Stimulated activated CD4-positive, alpha-beta T cell treated with anti-CD3 and anti-CD28 coated beads, Interleukin-4, amount 100 ng/mL, for 4 hours (primary cell): Measurements from ENCODE around the gene DRD5.
"Not testable (repeated sequence)": the region's sequence is repeated elsewhere in the genome, so short reads cannot be mapped to it uniquely, and the experiment has no call there.

Source experiments
- DNase-seq, 2 experiments: peaks; one replicate each; pipeline ENCODE4 v3.0.0-alpha.2; 2020

Gene DRD5

DNA sequence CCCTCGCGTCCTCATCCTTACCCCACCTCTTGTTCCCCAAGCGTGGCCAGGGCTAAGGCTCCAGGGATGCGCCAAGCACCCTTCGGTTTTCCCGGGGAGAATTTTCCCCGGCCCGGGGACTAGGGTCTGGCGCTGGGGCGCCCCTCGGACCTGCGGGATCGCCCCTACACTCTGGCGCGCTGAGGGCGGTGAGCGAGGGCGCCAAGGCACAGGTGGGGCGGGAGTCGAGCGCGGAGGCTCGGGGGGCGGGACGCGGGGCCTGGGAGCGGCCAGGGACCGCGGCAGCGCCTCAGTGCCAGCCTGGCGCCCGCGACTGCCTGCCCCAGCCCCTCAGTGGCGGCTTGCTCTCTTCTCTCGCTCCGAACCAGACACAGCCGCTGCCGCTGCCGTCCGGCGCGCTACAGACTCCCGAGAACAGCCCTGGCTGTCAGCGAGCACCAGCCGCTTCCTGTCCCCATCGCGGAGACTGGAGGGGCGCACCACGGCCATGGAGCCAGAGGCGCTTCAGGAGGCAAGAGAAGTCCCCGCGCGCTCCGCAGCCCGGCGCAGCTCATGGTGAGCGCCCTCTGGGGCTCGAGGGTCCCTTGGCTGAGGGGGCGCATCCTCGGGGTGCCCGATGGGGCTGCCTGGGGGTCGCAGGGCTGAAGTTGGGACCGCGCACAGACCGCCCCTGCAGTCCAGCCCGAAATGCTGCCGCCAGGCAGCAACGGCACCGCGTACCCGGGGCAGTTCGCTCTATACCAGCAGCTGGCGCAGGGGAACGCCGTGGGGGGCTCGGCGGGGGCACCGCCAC is at the start of gene DRD5:
Gene DRD5 (plus strand): TSS at position 292 of the 793 bp plus-strand sequence. CDS start 396 bp downstream, at position 688.
- DNase-seq = no peak

DNA sequence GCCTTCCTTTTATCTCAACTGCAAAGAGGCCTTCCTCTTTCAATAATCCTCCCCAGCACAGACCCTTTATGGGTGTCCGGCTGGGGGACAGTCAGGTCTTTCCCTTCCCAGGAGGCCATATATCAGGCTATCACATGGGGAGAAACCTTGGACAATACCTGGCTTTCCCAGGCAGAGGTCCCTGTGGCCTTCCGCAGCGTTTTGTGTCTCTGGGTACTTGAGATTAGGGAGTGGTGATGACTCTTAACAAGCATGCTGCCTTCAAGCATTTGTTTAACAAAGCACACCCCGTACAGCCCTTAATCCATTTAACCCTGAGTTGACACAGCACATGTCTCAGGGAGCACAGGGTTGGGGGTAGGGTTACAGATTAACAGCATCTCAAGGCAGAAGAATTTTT is 49.2 kb upstream of the DRD5 start:
- not testable (repeated sequence) for DNase-seq

DNA sequence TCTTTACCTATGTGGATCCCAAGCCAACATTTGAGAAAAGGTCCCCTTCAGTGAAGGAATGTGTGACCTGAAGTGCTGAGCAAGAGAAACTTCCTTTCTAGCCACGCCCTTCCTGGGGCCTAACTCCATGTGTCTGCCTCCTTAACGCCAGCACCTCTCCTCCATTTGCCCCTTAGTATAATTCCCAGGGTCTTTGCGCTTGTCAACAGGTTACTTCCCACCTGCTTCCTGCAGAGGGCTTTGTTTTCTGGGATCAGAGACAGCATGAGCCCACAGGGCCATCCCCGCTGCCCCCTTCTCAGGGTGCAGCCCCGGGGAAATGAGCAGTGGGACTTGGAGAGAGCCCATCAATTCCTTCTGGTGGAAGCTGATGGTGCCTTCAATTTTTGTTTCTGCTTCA is 45.9 kb upstream of the DRD5 start:
- DNase-seq = no peak

DNA sequence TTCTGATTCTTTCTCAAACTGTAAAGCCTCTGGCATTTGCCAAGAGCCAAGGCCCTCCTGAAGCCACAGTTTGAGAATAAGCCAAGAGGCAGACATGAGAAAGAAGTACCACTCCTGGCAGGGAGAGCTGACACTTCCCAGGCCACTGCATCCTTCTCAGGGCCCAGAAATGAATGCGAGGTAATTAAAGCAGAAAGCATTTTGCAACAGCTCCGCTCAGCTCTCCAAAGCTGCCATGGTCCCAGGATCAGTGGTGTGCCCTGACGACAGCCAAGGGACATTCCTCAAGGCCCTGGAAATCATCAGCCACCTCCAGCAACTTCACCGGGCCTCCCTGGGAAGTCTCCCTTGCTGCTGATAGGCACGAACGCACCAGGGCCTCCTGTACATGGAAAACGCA is 44.2 kb upstream of the DRD5 start:
- not testable (repeated sequence) for DNase-seq

DNA sequence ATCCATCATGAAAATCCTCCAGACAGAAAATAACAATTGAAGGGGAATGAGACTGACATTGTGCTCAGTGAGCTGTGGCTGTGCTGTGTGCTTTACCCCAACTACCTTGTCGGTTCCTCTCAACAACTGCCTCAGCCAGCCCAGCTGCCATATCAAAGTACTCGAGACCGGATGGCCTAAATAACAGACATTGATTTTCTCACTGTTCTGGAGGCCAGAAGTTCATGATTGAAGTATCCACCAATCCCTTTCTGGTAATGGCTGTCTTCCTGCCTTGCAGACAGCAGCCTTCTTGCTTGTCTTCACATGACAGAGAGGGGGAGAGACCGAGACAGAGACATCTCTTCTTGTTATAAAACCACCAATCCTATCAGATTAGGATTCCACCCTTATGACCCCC is 37.6 kb upstream of the DRD5 start:
- not testable (repeated sequence) for DNase-seq

DNA sequence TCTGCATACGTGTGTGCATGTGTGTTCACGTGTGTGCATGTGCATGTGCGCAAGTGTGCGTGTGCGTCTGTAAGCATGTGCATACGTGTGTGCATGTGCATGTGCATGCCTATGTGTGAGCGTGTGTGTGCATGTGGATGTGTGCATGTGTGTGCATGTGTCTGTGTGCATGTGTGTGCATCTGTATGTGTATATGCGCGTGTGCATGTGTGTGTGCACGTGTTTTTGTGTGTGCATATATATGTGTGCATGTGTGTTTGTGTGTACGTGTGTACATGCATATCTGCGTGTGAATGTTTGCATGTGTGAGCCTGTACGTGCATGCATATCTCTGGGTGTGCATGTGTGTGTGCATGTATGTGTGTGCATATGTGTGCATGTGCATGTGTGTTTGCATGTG is 35.7 kb upstream of the DRD5 start:
- DNase-seq = no peak

DNA sequence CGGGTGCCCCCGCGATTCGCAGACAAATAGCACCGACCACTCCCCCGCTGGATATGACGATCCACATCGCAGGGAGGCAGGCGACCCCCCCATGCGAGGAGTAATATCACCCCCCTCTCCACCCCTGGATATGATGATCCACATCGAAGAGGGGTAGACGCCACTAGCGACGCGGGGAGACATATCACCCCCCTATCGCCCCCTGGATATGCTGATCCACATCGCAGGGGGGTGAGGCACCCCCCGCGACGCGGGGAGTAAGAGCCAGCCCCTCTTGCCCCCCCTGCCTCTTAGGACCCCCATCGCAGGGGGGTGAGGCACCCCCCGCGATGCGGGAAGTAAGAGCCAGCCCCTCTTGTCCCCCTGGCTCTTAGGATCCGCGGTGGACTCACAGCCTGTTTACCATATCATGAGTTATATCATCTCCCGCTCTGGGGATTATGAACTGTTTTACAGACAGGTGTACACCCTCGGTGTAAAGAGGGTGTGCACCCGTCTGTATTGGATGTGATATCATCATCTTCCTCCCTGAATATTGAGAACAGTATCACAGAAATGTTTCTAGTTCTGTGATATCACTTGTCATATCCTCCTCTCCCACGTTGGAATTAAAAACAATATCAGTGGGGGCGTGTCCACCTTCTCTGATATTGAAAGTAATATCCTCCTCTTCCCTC is 22.7 kb upstream of the DRD5 start:
- no peak for DNase-seq

DNA sequence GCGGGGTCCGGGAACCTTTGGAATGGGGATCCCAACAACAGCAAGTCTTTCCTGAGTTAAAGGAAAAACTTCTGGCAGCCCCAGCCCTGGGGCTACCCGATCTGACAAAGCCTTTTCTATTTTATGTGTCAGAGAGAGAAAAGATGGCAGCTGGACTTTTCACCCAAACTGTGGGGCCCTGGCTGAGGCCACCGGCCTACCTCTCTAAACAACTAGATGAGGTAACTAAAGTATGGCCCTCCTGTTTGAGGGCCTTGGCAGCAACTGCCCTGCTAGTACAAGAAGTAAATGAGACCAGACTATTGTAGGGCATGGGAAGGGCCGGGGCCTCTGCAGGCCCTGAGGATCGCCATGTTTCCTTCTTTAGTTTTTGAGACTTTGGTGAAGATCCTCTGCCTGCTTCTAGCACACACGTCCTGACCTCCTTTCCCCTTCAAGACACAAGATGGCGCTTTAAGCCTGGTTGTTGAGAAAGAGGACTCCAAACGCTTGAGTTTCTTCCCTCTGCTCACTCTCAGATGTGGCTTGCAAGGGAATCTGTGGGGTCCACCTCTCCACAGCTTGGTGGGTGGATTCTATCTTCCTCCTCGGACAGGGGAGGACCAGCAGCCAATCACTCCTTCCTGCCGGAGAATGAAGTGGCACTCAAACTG is 18.5 kb upstream of the DRD5 start:
- DNase-seq = peak in 1 of 2 experiments; percentile 8

DNA sequence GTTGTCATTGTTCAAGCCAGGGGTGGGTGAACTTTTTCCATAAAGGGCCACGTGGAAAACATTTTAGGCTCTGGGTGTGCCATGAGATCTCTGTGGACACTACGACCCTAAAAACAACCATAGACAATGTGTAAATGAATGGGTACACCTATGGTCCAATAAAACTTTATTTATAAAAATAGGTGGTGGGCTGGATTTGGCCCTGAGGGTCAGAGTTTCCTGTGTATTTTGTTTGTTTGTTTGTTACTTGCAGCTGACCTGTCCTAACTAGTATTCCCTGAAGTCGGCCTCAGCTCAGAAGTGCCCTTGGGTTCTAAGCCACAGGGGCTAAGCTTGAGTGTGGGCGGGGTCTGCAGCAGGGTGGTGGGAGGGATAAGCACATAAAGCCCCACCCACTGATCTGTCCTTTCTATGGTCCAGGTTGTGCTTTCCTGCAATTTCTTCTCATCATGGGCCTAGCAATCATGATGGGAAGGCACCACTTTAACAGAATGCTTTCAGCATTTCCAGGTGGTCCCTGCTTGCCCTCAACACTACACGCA is 17.2 kb upstream of the DRD5 start:
- no peak for DNase-seq

DNA sequence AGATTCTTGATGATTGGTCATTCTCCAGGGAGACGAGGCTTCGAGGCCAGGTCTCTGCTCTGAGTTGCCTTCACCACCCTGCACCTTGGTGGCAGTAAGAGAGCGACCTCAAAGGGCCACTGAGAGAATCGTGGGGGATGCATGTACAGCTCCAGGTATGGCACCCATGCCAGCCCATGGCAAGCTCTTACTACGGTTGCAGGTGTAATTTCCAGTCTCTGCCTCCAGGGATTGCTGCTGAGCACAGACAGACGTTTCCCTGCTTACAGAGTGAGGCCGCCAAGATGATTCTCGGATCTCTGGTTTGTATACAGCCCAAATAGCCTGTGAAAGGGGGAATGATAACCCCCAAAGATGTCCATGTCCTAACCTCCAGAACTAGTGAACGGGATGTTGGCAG is 16.3 kb upstream of the DRD5 start:
- DNase-seq = no peak

DNA sequence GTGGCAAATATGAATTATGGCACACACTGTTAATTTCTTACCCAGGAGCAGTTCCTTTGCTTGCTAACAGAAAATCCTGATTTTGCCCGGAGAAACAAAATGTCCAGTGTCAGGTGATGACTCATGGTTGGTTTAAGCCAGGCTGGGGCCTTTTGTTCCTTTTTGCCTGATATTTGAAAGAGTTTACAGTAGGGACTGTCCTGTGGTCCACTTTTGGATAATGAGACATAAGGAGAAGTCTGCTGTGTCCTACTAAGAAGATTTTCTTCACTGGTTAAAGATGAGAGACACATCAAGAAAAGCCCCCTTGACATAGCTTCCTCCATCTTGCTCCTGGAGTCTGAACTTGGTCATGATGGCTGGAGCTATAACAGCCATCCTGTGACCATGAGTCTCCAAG is 12.1 kb upstream of the DRD5 start:
- no peak for DNase-seq

DNA sequence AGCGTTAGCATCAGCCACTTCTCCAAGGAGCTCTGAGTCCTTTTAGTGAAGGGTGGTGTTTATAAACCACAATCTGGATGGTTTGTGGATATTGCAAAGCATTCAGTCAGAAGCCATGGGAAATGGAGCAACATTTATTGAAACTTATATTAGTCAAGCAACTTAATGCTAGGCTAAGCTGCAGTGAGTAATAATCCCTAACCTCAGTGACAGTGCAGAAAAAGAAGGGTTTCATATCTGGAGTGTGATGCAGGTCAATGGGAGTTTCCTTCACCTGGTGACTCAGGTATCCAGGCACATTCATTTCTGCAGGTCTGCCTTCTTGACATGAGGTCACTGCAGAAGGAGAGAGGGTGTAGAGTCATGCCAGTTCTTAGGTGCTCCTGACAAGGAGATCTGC is 10.4 kb upstream of the DRD5 start:
- DNase-seq = no peak

DNA sequence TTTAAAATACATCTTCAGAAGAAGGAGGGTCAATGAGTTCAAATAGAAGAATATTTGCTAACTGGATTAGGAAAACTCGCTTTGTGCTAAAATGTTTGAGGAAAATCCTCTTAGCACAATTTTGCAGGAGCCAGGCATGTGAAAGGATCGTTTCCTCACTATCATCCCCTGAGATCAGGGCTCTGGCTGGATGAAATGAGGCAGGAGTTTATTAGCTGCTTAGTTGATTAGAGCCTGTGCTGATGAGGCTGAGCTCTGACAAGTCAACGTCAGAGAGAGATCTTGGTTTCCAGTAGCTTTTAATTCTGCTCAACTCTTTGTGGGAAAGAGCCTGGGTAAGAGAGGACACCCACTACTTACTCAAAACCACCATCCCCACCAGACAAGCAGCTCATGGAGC is 8.0 kb upstream of the DRD5 start:
- DNase-seq = no peak

DNA sequence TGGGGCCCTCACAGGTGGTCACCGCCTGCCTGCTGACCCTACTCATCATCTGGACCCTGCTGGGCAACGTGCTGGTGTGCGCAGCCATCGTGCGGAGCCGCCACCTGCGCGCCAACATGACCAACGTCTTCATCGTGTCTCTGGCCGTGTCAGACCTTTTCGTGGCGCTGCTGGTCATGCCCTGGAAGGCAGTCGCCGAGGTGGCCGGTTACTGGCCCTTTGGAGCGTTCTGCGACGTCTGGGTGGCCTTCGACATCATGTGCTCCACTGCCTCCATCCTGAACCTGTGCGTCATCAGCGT is 652 bp downstream of the DRD5 start:
- no peak for DNase-seq

DNA sequence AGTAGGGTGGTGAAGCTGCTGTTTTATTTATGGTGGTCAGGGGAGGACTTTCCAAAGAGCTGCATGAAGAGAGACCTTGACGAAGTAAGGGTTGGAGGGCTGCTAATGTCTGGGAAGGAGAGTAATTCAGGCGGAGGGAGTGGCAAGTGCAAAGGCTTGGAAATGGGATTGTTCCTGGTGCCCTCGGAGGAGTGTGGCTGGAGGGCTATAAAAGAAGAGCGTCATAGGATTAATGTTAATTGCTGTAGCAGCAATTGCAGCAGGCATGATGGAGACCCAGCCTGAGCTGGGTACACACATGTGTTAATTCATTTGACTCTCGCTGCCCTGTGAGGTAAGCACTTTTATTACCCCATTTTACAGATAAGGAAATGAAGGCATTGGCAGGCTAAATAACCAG is 4.5 kb downstream of the DRD5 start:
- DNase-seq = not testable (repeated sequence)

DNA sequence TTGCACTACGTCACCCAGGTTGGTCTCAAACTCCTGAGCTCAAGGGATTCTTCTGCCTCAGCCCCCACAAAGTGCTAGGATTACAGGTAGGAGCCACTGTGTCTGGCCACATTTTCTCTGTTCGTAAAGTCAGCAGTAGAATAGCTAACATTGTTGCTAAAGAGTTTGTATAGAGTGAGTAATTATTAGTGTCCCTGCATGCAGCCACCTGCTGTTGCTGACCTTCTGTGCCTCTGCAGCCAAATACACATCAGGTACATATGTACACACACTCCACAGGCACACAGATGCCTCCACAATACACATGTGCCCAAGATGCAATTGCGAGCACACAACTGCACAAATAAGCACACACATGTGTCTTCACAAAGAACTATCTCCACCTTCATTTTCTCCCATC is 10.9 kb downstream of the DRD5 start:
- DNase-seq = no peak

DNA sequence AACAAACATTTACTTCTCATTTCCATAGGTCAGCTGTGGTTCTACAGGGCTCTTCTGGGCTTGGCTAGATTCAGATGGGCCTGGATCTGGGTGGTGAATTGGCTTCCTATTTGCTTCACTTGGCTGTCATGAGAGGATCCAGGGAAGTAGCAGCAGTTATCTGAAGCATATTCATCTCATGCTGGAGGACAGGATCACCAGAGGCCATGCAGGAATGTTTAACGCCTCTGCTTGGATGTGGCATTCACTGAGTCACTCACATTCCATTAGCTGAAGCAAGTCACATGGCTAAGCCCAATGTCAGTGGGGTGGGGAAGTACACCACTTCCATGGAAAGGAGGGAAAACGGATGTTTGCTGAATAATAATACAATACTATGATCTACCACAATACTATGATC is 15.2 kb downstream of the DRD5 start:
- not testable (repeated sequence) for DNase-seq

DNA sequence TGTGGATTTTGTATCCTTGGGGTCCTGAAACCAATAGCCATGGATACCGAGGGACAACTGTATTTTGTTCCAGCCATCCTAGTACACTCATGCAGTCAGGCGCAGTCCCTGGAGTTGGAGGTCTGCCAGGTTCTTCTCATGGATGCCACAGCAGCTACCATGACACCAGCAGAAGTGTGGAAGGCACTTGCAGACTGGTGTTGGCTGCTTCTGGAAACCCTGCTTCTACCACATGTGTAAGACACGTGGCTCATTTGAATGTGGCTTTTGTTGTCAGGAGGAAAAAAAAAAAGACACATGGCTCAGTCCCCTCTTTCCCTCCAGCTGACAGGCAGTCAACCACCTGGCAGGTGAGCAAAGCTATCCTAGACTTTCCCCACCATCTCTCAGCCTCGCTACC is 19.4 kb downstream of the DRD5 start:
- no peak for DNase-seq

DNA sequence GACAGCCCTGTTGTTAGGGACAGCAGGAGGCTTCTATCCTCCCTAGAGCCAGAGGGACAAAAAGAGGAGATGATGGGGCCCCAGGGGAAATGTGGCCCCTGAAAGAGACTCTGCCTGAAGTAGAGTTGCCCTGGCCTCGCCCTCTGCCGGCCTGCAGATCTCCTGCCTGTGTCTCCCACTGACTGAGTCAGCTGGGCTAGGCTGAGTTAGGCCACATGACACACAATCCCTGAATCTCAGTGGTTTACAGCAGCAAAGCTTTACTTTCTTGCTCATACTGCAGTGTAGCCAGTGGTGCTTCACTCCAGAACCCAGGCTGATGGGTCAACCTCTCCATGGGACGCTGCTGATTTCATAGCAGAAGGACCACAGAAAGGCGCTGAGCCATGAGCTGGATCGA is 23.5 kb downstream of the DRD5 start:
- DNase-seq = no peak

DNA sequence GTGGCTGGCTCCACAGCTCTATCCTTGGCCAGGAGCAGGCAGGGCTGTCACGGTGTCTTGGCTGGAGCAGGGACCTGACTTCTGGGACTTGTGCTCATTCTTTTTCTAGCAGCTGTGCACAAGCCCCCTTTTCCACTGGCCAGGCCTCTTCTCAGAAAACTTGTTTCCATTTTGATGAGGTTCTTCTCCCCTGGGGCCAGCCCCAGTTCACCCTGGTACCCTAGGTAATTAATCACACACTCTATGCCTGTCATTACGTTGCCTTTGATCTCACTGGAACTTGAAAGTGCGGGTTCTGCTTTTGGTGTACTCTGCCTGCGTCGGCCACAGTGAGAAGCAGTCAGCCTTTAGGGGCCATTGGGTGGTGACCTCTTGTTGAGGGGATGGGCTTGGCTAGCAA is 26.6 kb downstream of the DRD5 start:
- no peak for DNase-seq

DNA sequence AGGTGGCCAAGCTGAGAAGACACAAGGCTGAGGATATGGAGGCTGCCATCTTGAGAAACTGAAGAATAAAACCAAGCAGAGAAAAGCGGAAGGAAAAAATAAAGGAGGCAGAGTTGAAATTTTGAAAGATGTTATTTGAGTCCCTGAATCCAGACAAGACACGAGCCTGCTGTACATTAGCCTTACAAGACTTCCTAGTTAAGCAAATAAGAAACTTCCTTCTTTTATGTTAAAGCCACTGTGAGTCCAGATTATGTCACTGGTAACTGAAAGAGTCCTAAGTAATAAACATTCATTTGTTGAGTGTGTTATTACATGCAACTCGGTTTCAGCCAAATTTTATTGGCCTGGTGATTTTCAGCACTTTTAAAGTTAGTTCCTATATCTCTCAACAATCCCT is 30.4 kb downstream of the DRD5 start:
- no peak for DNase-seq

DNA sequence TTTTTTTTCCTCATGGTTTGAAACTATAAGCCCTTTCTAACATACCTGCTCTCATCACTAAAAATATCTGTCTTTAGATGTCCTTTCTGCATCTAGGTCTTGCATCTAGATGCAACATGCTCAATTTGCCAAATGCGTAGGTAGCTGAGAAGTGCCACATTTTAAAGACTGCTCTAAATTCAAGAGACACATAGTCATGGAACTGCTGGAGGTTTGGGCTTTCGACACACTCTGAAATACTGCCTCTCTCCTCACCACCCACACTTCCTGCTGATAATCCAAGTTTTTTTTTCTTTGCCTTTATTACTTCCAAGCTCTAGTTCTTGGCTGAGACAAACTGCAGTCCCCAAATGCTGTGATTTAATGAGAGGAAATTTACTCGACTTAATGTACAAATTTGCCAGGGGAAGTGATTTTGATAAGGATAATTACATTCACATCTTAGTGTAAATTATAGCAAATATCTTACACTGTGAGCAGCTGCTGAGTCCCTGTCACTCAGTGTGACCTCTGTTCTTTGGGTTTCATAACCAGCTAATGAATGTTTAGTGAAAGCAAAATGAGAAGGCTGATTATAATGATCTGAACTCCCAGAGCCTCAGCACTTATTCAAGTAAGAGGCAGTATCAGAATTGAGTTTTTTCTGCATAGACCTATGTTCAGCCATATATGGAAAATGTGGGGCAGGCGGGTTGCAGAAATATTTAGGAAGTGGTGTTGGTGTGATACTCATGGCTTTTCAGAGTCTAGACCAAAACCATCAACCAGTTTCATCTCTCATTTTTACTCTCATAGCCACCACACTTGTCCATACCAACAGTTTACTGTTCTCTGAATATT is 31.3 kb downstream of the DRD5 start:
- DNase-seq = no peak

DNA sequence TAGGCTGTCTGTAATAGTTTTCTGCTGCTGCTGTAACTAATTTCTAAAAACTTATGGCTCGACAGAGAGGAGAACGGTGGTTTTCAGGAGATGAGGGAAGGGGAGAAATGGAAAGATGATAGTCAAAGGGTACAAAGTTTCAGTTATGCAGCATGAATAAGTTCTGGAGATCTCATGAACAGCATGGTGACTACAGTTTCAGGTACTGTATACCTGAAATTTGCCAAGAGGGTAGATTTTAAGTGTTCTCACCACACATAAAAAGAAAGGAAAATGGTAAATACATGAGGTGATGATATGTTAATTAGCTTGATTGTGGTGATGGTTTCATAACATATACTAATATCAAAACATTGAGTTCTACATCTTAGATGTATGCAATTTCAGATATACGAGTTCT is 34.9 kb downstream of the DRD5 start:
- DNase-seq = no peak
